H1 (cell line): ENCODE data around the gene SLC7A10.

ENCODE experiments used
- EZH2 ChIP-seq: fragments of 200-600 bp; sonication (generic); IDR thresholded peaks from 2 replicates; pipeline ENCODE4 v1.7.1; 2012; ENCODE audit warnings: low read depth, mild to moderate bottlenecking, moderate library complexity, low read length, inconsistent platforms; ENCODE audit not compliant: severe bottlenecking
- KDM1A ChIP-seq: fragments of 200-600, 300-600 bp; sonication (generic); IDR thresholded peaks from 2 replicates; pipeline ENCODE4 v1.7.1; 2016; ENCODE audit warnings: mild to moderate bottlenecking, low read length, borderline replicate concordance
- MAFK ChIP-seq: IDR thresholded peaks from 2 replicates; pipeline ENCODE4 v1.6.1; 2012; ENCODE audit warnings: low read depth, mild to moderate bottlenecking, improper control_type of control experiment, low read length
- RAD21 ChIP-seq, 2 experiments: IDR thresholded peaks in 1 of 2; conservative IDR thresholded peaks in 1 of 2; 2 replicates each; pipeline ENCODE4 v1.6.1; 2011; ENCODE audit warnings: low read depth in 2 of 2, low read length in 2 of 2, improper control_type of control experiment in 1 of 2, inconsistent platforms in 1 of 2, mild to moderate bottlenecking in 1 of 2, moderate library complexity in 1 of 2
- TF ChIP-seq, protein P1 (sequence below), 3 experiments: IDR thresholded peaks; 1 replicate in 2 of 3; 2 replicates in 1 of 3; pipeline versions ENCODE4 v1.5.1 to v1.6.1; 2011; ENCODE audit warnings: low read length in 3 of 3, mild to moderate bottlenecking in 3 of 3, inconsistent platforms in 2 of 3, low read depth in 1 of 3, moderate library complexity in 1 of 3; ENCODE audit not compliant: insufficient read depth in 1 of 3; ENCODE audit errors: control extremely low read depth in 1 of 3

DNA sequence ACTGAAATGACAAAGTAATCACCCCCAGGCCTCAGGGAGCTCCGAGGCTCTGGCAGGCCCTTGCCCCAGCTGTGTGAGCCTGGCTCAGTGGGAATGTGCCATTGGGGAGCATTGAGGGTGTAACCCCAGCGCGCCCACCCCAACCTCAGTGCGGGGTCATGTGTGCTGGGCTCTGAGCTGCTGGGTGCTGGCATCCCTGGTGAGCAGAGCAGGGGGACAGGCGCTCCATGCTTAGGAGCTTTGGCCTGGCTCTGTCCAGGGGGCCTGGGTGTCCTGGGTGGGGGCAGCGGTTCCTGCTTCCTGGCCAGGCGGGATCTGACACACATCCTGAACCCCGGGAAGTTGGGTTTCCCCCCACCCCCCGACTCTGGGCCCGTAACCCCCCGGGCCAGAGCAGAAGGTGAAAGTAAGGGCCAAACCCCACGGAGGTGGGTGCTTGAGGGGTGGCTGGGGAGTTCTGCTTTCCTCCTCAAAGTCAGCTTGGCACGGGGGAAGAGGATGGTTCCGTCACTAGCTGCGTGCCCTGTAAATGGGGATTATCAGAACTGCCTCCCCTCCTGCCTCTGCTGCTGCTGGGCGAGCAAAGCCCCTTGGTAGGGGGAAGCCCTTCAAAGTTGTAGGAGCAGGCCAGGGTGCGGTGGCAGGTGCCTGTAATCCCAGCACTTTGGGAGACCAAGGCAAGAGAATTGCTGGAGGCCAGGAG lies 29.9 kb downstream of the SLC7A10 start:
- no peak for TF ChIP-seq RAD21 (IDR thresholded peaks at IDR 0.05 in 1 of 2, conservative IDR thresholded peaks at IDR 0.05 in 1 of 2; ENCODE audit: low read depth in 2 of 2, low read length in 2 of 2)
- TF ChIP-seq MAFK: no peak
- TF ChIP-seq, protein P1, sequence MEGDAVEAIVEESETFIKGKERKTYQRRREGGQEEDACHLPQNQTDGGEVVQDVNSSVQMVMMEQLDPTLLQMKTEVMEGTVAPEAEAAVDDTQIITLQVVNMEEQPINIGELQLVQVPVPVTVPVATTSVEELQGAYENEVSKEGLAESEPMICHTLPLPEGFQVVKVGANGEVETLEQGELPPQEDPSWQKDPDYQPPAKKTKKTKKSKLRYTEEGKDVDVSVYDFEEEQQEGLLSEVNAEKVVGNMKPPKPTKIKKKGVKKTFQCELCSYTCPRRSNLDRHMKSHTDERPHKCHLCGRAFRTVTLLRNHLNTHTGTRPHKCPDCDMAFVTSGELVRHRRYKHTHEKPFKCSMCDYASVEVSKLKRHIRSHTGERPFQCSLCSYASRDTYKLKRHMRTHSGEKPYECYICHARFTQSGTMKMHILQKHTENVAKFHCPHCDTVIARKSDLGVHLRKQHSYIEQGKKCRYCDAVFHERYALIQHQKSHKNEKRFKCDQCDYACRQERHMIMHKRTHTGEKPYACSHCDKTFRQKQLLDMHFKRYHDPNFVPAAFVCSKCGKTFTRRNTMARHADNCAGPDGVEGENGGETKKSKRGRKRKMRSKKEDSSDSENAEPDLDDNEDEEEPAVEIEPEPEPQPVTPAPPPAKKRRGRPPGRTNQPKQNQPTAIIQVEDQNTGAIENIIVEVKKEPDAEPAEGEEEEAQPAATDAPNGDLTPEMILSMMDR (IDR thresholded peaks at IDR 0.05; ENCODE audit: control extremely low read depth in 1 of 3, insufficient read depth in 1 of 3, low read depth in 1 of 3, low read length in 3 of 3): no peak
- TF ChIP-seq EZH2: no peak
- TF ChIP-seq KDM1A: no peak
